ENCODE results near the gene MBP.

MBP gene

DNA sequence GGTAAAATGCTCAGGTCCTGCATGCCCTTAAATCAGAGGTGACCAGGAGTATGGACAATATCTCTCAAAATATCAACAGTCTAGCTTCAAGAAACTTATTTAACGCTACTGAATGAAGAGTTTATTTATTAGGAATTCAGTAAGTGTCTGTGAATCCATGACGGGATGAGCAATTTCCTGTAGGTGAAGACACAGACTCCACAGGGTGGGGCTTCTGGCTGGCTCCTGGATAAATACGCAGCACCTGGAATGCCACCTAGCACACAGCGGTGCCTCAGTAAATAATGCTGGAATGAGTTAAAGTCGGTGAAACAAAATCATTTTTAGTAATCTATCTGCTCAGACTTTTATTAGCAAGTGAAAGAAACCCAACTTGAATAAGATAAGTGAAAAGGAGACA, 29.4 kb upstream of the MBP start:
- Histone ChIP-seq H3K4me1 (ENCODE audit: insufficient read depth, low read length) (0 out of 2 replicates have a peak, but pooled peaks cover 6% of the 10 kb centered on the region), H3K9me3 (ENCODE audit: control insufficient read depth, insufficient read depth, low read length) (peaks cover 4% of the 10 kb centered on the region; the same call in 1 of the 2 replicates), H3K36me3 (ENCODE audit: insufficient read depth, low read length) (no peaks in the 10 kb centered on the region), H3K9ac (ENCODE audit: low read depth, low read length) (no peak overlapping the region)

DNA sequence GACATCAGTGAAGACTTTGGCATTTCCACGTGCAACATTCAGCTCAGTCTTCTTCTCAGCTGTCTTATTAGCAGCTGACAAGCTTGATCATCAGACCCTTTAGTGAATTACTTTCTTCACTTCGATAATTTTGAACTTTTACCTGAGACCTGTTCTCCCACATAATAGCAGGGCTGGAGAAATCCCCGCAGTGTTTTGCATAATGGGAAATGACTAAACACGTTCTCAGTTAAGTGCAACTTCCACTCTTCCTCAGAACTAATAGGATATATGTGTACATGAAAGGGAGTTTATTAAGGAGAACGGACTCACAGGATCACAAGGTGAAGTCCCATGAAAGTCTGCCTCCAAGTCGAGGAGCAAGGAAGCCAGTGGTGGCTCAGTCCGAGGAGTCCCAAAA, 28.8 kb upstream of the MBP start:
- Histone ChIP-seq H3K4me1 (ENCODE audit: insufficient read depth, low read length) (0 out of 2 replicates have a peak, but pooled peaks cover 6% of the 10 kb centered on the region), H3K9ac (ENCODE audit: low read depth, low read length) (no peak overlapping the region), H3K9me3 (ENCODE audit: control insufficient read depth, insufficient read depth, low read length) (peaks cover 4% of the 10 kb centered on the region; the same call in 1 of the 2 replicates), H3K36me3 (ENCODE audit: insufficient read depth, low read length) (no peaks in the 10 kb centered on the region)

DNA sequence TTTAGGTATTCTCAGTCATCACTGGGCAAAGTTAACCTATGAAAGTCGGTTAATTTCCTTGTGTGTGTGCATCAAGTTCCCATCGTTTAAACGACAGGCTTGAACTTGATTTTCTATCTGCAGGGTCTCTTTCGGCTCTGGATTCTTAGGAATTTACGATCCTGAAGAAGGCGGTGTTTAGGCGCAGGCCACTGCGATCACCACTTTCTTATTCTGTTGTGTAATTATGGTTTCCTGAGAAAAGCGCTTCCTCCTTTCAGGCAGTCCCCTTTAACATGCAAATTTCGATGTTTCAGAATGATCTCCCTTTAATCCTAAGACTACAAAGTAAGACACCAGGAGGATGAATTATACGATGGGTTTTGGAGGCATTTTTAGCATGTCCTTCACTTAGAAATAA, 27.9 kb upstream of the MBP start:
- no peaks in the 10 kb centered on the region for H3K36me3 ChIP-seq (ENCODE audit: insufficient read depth, low read length)

DNA sequence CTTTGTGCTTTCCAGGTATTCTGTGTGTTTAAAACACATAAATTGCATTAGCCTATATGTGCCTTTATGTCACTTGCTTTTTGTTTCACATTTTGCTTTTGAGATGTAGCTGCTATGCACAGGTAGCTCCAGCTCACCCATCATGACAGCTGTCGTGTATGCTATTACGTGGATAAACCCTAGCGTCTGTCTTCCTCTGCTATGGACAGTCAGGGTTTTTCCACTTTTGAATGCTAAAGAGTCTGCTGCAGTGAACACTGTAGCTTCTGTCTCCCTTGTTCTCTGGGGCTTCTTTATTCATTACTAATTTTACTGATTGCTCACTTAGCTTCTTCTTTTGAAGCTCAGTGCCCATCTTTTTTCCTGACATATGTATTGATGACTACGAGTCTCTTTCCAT, 24.7 kb upstream of the MBP start:
- 0 out of 2 replicates have a peak, but pooled peaks cover 6% of the 10 kb centered on the region for H3K4me1 ChIP-seq (ENCODE audit: insufficient read depth, low read length)
- no peaks in the 10 kb centered on the region for H3K36me3 ChIP-seq (ENCODE audit: insufficient read depth, low read length)
- H3K9me3 ChIP-seq (ENCODE audit: control insufficient read depth, insufficient read depth, low read length) = peaks cover 4% of the 10 kb centered on the region; the same call in 1 of the 2 replicates
- H3K9ac ChIP-seq (ENCODE audit: low read depth, low read length) = no peak overlapping the region

More for the DNA sequence above, 27.9 kb upstream of the MBP start:
- Histone ChIP-seq H3K4me1 (ENCODE audit: insufficient read depth, low read length) (0 out of 2 replicates have a peak, but pooled peaks cover 6% of the 10 kb centered on the region), H3K9ac (ENCODE audit: low read depth, low read length) (no peak overlapping the region), H3K9me3 (ENCODE audit: control insufficient read depth, insufficient read depth, low read length) (peaks cover 4% of the 10 kb centered on the region; the same call in 1 of the 2 replicates)

DNA sequence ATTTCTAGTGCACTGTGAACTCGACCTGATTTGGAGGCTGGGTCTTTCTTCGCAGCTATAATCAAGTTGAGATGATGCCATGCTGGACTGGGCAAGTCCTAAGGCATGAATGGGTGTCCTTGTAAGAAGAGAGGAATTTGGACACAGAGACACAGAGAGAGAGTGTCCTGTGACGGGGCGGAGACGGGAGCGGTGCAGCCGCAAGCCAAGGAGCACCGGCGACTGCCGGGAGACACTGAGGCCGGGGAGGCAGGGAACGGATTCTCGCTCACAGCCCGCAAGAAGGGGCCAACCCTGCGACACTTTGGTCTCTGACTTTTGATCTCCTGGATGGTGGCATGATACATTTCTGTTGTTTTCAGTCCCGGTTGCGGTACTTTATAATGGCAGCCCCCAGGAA, 22.4 kb upstream of the MBP start:
- Histone ChIP-seq H3K9ac (ENCODE audit: low read depth, low read length) (no peak overlapping the region), H3K36me3 (ENCODE audit: insufficient read depth, low read length) (no peaks in the 10 kb centered on the region), H3K4me1 (ENCODE audit: insufficient read depth, low read length) (no peaks in the 10 kb centered on the region), H3K9me3 (ENCODE audit: control insufficient read depth, insufficient read depth, low read length) (peaks cover 1% of the 10 kb centered on the region; the same call in 1 of the 2 replicates)

DNA sequence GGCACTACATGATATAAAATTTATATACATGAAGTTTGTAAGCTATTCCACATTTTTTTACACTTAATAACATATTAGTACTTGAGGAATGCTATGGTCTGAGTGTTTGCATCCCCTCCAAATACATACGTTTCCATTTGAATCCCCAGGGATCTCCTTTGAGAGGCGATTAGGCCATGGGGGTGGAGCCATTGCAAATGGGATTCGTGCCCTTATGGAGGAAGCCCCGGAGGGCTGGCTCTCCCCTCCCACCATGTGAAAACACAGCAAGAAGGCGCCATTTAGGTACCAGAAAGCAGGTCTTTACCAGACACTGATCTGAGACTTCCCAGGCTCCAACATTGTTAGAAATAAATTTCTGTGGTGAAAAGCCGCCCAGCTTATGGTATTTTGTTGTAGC, 20.8 kb upstream of the MBP start:
- Histone ChIP-seq H3K4me1 (ENCODE audit: insufficient read depth, low read length) (no peaks in the 10 kb centered on the region), H3K9ac (ENCODE audit: low read depth, low read length) (no peak overlapping the region), H3K36me3 (ENCODE audit: insufficient read depth, low read length) (no peaks in the 10 kb centered on the region), H3K9me3 (ENCODE audit: control insufficient read depth, insufficient read depth, low read length) (no peaks in the 10 kb centered on the region)

DNA sequence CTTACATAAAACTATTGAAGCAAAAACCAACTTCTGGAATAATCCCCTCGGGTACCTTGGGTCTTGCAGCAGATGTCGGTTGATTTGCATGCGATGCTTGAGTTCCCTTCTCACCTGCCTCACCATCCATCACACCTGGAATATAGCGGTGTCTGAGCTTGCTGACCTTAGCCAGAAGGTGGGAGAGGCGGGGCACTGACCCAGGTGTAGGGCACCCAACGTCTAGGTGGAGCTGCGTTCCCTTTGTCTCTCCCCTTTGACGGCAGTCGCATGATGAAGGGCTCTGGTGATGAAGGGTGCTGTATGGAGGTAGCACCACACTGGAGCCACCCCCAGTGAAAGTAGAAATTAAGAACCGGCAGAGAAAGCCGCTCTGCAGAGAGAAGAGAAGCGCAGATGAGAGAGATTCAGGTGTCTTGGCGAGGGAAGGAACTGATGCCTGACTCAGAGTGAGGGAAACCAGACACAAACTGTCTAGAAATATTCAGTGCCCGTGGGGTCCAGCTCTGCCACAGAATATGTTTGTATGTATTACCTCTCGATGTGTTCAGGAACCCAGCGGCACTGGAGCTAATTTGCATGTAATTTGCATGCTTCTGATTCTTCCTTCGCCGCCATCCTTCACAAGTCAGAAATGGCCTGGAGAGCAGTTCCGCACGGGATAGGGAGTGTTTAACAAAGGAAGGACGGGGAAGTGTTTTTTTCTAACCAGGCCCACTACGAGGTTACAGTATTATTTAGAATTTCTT, 19.4 kb upstream of the MBP start:
- Histone ChIP-seq H3K4me1 (ENCODE audit: insufficient read depth, low read length) (no peaks in the 10 kb centered on the region), H3K9me3 (ENCODE audit: control insufficient read depth, insufficient read depth, low read length) (no peaks in the 10 kb centered on the region), H3K9ac (ENCODE audit: low read depth, low read length) (no peak overlapping the region), H3K36me3 (ENCODE audit: insufficient read depth, low read length) (no peaks in the 10 kb centered on the region)

DNA sequence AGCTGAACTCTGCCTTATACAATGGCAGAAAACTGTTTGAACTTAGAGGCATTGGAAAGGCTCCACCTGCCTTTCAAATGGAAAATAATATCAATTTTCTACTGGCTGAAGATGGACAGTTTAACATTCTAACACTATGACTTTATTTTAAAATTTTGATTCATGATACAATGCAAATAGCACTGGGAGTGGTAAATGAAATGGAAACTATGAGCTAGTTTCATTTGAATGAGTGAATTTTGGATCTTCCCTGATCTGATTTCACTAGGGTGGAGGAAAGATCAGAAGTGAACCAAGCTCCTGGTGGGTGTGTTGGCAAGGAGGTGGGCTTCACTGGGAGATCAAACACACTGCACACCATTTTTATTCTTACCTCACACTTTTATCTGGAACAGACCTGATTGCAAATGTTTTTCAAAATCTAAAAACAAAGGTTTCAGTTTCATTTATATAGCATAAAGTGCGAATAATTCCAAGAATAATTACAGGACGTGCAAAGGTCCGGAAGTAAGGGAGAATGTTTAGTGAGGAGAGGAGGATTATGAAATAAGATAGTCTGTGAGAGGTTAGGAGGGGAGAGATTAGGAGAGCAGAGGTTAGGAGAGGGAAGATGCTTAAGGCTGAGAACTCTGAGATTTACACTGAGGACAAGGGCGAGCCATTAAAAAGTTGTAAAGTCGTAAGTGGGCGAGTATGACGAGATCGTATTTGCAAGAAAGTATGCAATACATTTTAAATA, 18.6 kb upstream of the MBP start:
- H3K9ac ChIP-seq (ENCODE audit: low read depth, low read length) = no peak overlapping the region
- H3K36me3 ChIP-seq (ENCODE audit: insufficient read depth, low read length) = no peaks in the 10 kb centered on the region
- H3K4me1 ChIP-seq (ENCODE audit: insufficient read depth, low read length) = no peaks in the 10 kb centered on the region
- H3K9me3 ChIP-seq (ENCODE audit: control insufficient read depth, insufficient read depth, low read length) = no peaks in the 10 kb centered on the region

DNA sequence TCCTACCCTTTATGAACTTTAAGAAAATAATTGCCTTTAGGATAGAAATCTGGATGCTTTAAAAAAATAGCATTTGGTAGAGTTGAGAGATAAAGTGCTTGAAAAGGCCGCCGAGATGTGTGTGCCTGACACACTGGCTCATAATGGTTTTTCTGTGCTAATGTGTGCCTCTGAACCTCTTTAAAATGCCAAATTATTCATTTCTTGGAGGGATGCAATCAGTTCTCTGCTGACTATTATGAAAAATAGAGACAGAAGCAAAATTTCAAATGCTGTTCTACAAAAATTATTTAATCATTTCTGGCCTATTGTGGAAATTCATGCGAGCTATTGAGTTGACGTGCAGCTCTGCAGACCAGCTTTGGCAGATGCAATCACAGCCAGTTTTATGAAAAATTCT, 18.0 kb upstream of the MBP start:
- Histone ChIP-seq H3K9ac (ENCODE audit: low read depth, low read length) (no peak overlapping the region), H3K9me3 (ENCODE audit: control insufficient read depth, insufficient read depth, low read length) (no peaks in the 10 kb centered on the region), H3K4me1 (ENCODE audit: insufficient read depth, low read length) (no peaks in the 10 kb centered on the region), H3K36me3 (ENCODE audit: insufficient read depth, low read length) (no peaks in the 10 kb centered on the region)

DNA sequence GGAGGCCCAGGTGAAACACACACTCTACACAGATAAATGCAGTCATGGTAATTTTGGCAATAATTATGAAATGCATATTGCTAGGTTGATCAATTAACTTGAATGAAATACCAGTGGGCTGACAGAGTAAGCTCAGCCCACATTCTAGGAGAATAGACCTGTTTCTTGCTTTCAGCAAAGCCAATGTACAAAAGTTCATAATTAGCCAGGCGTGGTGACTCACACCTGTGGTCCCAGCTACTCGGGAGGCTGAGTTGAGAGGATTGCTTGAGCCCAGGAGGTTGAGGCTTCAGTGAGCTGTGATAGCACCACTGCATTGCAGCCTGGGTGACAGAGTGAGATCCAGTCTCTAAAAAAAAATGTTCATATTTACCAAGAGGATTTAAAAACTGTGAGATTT, 15.7 kb upstream of the MBP start:
- H3K9me3 ChIP-seq (ENCODE audit: control insufficient read depth, insufficient read depth, low read length) = peaks cover 2% of the 10 kb centered on the region
- no peak overlapping the region for H3K9ac ChIP-seq (ENCODE audit: low read depth, low read length)
- H3K36me3 ChIP-seq (ENCODE audit: insufficient read depth, low read length) = no peaks in the 10 kb centered on the region
- H3K4me1 ChIP-seq (ENCODE audit: insufficient read depth, low read length) = no peaks in the 10 kb centered on the region

DNA sequence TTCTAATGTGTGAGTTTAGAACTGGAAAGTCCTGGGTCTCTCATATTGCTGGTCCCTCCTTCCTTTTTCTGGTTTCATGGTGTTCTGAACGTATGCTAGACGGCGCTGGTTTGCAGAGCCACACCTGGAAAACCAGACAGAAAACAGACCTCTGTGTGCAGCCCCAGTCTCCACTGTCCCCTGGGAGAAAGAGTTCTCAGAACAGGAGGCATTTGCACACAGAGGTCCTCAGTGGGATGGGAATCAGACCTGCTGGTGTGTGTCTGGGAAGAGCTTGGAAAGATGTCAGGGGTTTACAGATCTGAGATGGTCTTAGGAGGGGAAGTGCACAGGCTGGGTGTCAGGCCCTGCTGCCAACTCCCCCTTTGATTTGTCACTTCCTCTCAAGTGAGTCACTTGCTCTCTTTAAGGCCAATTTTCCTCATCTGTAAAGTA, 14.9 kb upstream of the MBP start:
- Histone ChIP-seq H3K9ac (ENCODE audit: low read depth, low read length) (no peak overlapping the region), H3K4me1 (ENCODE audit: insufficient read depth, low read length) (no peaks in the 10 kb centered on the region), H3K9me3 (ENCODE audit: control insufficient read depth, insufficient read depth, low read length) (peaks cover 2% of the 10 kb centered on the region), H3K36me3 (ENCODE audit: insufficient read depth, low read length) (no peaks in the 10 kb centered on the region)

DNA sequence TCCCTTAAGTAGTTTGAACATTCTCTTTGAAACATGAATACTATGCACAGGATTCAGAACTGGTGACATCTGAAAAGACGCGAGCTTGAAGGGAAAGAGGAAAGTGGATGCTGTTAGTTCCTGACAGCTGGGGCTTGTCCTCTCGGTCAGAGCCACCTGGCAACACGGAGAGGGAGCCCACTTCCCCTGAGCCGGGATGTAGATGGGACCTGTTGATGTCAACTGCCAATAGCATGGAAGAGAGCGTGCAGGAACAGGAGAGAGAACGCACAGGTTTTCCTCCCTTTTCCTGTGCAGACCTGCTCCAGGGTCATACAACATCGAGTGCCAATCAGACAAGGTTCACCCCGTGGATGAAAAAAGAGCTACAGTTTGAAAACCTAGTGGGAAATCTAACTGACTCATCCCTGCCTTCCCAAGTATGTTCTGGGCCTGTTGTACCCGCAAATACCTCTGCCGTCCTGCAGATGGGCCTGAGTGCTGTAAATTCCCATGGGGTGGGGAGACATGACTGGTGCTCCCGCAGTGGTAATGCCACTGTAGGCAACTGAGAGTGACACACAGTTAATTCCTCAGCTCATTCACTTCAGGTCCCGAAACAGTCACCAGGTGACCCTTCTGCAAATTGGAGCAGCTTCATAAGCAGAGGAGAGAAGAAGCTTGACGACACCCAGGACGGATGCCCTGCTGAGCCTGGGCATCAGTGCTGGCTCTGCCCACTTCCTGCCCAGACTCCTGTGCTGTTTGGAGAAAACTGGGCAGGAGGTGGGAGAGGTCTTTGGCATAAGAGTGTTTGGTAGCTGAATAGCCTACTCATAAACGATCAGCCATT, 13.9 kb upstream of the MBP start:
- H3K9me3 ChIP-seq (ENCODE audit: control insufficient read depth, insufficient read depth, low read length) = peaks cover 2% of the 10 kb centered on the region
- no peaks in the 10 kb centered on the region for H3K4me1 ChIP-seq (ENCODE audit: insufficient read depth, low read length)
- H3K36me3 ChIP-seq (ENCODE audit: insufficient read depth, low read length) = no peaks in the 10 kb centered on the region
- H3K9ac ChIP-seq (ENCODE audit: low read depth, low read length) = no peak overlapping the region

DNA sequence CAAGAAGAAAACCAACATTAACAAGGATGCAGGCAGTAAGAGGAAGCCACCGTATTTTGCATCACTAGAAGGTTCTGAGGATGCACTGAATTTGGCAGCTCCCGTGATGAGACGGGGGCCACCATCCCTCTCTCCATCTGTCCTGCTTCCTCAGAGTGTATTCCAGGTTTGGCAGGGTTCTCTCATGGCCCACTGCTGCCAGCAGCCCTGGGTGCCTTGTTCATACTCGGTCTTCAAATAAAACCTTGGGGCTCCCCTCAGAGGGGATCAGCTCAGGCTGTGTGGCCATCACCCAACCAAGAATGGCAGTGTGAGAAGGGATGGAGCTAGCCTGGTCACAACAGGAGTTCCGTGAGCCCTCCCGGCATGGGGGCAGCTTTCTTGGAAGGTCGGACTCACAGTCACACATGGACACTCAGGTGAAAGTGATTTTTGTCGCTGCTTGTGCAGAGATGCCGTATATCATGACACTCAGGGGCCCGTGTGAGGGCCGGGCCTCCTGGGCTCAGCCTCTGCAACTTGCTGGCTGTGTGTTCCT, 12.8 kb upstream of the MBP start:
- peaks cover 2% of the 10 kb centered on the region for H3K9me3 ChIP-seq (ENCODE audit: control insufficient read depth, insufficient read depth, low read length)
- no peaks in the 10 kb centered on the region for H3K36me3 ChIP-seq (ENCODE audit: insufficient read depth, low read length)
- no peaks in the 10 kb centered on the region for H3K4me1 ChIP-seq (ENCODE audit: insufficient read depth, low read length)
- no peak overlapping the region for H3K9ac ChIP-seq (ENCODE audit: low read depth, low read length)

DNA sequence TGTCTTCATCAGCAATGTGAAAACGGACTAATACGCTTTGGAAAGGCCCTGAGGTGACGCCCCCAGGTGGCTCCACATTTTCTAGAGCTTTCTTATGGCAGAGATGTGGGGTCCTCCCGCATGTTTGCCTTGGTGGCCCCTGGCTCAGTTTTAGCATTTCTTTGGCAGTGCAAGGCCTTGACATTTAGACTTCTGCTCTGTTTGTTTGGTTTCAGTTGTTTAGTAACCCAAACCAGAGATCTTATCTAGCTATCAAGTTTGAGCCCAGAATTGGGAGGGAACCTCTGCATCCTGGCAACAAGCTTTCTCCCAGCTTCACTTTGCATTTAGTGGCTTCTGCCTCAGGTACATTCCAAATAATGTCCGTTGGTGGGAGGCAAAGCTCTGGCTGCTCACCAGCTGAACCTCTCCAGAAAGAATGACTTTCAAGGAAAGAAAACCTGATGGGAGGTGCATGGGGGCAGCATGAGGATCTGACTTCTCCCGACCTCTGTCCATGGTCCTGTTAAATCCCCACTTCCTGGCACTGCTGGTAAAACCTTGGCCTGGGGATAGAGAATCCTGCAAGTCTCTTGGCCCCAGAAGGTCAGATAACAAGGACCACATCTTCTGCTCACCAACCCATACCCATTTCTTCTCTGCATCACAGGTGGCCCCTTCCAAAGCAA, 12.0 kb upstream of the MBP start:
- Histone ChIP-seq H3K9ac (ENCODE audit: low read depth, low read length) (no peak overlapping the region), H3K9me3 (ENCODE audit: control insufficient read depth, insufficient read depth, low read length) (peaks cover 2% of the 10 kb centered on the region), H3K4me1 (ENCODE audit: insufficient read depth, low read length) (no peaks in the 10 kb centered on the region), H3K36me3 (ENCODE audit: insufficient read depth, low read length) (no peaks in the 10 kb centered on the region)
